SIG-M5 (cell line): ENCODE data around the gene PRTN3.

Experiments used
- DNase-seq: peaks from one replicate; lab custom pipeline; 2025; lab: John Stamatoyannopoulos, UW

PRTN3 gene

GRCh38 chr19:803686-804418 is 36.9 kb upstream of the PRTN3 start:
- no peak for DNase-seq

GRCh38 chr19:804419-805165 is 36.2 kb upstream of the PRTN3 start:
- DNase-seq: no peak

- no peak for DNase-seq
These were observed 35.6 kb upstream of the PRTN3 start for GRCh38 chr19:805166-805551.

GRCh38 chr19:805600-806550 is 34.9 kb upstream of the PRTN3 start:
- no peak for DNase-seq

- DNase-seq: no peak
These were observed 33.9 kb upstream of the PRTN3 start for GRCh38 chr19:806815-807421.

GRCh38 chr19:807627-808422 is 33.0 kb upstream of the PRTN3 start:
- no peak for DNase-seq

- DNase-seq: no peak
These were observed 32.4 kb upstream of the PRTN3 start for GRCh38 chr19:808423-808775.

- no peak for DNase-seq
These were observed 30.5 kb upstream of the PRTN3 start for GRCh38 chr19:810077-810855.

GRCh38 chr19:810883-811489 is 29.8 kb upstream of the PRTN3 start:
- DNase-seq: no peak

GRCh38 chr19:811506-812048 is 29.2 kb upstream of the PRTN3 start:
- DNase-seq: no peak

- DNase-seq: no peak
These were observed 28.6 kb upstream of the PRTN3 start for GRCh38 chr19:812049-812746.

GRCh38 chr19:812747-813218 is 28.0 kb upstream of the PRTN3 start:
- no peak for DNase-seq

GRCh38 chr19:813219-814151 is 27.3 kb upstream of the PRTN3 start:
- DNase-seq: no peak

GRCh38 chr19:814152-815078 is 26.4 kb upstream of the PRTN3 start:
- no peak for DNase-seq

- DNase-seq: no peak
These were observed 25.6 kb upstream of the PRTN3 start for GRCh38 chr19:815079-815774.
